GM21786 (cell line): ENCODE measurements around the gene BIRC6.
"Not testable (repeated sequence)": the region's sequence is repeated elsewhere in the genome, so short reads cannot be mapped to it uniquely, and the experiment has no call there.

Experiments used
- ATAC-seq: cut with Tn5 transposase; IDR thresholded peaks from one replicate; pipeline ENCODE4 v1.9.1; 2021; ENCODE audit not compliant: unreplicated experiment

The BIRC6 gene

GRCh38 chr2:32594573-32594972 is 237.8 kb downstream of the BIRC6 start:
- no peak for ATAC-seq

GRCh38 chr2:32611366-32611765 is 254.5 kb downstream of the BIRC6 start:
- no peak for ATAC-seq

GRCh38 chr2:32611771-32612170 is 254.9 kb downstream of the BIRC6 start:
- ATAC-seq: no peak

- no peak for ATAC-seq
Observed at GRCh38 chr2:32614084-32614483, 257.3 kb downstream of the BIRC6 start.

DNA sequence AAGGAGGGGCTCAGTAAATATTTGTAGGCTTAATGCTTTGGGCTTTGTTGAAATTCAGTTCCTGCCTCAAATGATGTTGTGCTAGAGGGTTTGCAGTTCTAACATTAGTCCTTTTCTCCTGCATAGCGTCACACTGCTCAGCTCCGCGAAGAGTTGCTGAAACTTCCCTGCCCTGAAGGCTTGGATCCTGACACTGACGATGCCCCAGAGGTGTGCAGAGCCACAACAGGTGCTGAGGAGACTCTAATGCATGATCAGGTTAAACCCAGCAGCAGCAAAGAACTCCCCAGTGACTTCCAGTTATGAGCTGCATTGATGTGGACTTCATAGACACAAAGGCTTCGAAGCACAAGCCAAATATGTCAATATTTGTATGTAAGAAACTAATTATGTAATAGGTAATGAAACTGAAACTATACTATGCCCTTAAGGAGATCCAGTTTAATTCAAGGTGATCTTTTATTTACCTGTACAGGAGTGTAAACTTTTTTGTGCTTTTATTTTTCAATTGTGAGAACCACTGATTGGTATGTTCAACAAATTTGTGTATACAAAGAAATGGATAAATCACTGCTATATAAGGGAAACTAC is 260.9 kb downstream of the BIRC6 start:
- ATAC-seq: no peak

DNA sequence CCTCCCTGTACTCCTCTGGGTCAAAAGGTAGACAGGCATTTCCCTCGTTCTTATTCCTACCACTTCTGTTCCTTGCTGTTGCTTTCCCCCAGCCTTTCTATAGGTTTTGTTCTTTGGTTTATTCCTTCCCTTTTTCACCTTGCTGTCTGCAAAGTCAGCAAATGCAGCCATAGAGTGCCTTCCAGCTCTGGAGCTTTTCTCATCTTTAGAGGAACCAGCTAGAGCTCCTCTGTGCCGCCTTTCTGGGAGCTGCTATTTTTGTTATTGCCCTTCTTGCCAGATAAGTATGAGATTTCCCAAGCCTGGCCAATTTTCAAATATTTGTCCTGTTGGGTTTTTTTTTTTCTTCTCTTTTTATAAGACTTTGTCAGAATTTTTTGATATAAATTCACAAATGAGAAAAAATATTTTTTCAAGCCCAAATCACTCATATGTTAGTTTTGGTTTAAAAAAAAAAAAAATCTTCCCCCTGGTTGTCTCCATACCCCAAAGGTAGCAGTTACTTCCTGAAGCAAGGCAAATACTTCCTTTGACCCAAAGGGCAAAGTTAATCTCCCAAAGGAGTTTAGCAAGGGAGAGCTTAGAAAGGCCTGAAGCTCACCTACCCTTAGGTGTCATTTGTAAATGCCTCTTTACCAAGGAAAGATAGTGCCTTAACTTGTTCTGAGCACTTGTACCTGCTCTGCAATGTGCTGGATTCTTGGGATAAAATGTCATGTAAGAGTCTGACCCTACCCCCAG is 265.9 kb downstream of the BIRC6 start:
- no peak for ATAC-seq

DNA sequence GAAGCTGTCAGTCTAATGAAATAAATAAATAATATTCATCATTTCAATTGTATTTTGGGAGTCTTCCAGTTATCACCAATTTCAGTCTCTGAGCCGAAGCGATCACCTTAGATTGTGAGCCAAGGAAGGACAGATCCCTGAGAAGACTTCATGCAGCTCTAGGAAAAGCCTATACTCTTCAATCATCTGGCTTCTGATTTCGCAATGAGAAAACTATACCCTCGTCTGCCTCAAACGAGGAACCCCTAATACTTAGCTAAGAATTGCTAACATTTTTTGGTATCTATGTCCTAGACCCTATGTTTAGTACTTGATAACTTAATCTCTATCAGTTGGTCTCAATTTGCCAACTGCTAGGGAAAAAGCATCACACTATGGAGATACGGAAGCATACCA is 266.5 kb downstream of the BIRC6 start:
- ATAC-seq: no peak

GRCh38 chr2:32624812-32625211 is 268.0 kb downstream of the BIRC6 start:
- no peak for ATAC-seq

- no peak for ATAC-seq
Observed at GRCh38 chr2:32626639-32627221, 269.9 kb downstream of the BIRC6 start.

DNA sequence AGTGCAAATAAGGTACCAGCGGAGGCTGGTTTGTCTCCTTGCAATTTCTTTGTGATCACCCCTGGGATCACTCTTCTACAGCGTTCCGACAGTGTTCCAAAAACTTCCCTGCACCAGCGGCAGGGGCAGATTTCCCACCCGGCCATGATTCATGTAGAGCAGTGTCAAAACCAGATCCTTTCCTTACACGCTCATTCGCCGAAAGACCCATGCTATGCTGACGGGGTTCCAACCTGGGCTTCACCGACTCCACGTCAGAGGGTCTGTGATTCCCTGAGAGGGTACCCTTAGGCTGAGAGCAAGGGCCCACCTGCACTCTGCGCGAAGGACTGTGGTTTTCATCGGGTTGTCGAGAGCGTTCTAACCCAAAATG is 270.6 kb downstream of the BIRC6 start:
- ATAC-seq: peak; percentile 28

- ATAC-seq: peak; percentile 100
Observed at GRCh38 chr2:32627814-32628579, 271.2 kb downstream of the BIRC6 start, which contains the start of gene TTC27. Gene TTC27 (plus strand): TSS chr2:32628050. CDS start chr2:32628293, 243 bp downstream.

DNA sequence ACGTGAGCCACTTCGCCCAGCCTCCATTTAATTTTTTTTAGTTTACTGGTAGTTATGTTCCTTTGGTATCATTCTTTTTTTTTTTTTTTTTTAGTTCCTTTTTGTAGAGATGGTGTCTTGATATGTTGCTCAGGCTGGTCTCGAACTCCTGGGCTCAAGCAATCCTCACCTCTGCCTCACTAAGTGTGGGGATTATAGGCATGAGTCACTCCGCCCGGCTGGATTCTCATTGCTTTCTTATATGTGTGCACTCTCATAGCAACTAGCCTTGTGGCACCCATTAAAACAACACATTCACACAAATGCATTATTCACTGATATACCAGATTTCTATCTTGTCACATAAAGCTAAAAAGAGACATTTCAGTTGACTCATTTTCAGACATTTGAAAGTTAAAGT is 275.3 kb downstream of the BIRC6 start:
- no peak for ATAC-seq

- ATAC-seq: no peak
Observed at GRCh38 chr2:32633040-32633439, 276.2 kb downstream of the BIRC6 start.

DNA sequence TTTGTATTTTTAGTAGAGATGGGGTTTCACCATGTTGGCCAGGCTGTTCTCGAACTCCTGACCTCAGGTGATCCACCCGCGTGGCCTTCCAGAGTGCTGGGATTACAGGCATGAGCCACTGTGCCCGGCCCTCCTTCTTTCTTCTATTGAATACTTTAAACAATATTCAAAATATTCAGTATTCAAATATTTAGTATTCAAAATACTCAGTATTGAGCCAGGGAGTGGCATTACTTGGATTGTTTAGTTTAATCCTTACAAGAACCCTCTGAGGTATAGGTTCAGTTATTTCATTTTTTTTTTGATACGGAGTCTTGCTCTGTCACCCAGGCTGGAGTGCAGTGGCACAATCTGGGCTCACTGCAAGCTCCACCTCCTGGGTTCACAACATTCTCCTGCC is 281.7 kb downstream of the BIRC6 start:
- ATAC-seq: not testable (repeated sequence)

DNA sequence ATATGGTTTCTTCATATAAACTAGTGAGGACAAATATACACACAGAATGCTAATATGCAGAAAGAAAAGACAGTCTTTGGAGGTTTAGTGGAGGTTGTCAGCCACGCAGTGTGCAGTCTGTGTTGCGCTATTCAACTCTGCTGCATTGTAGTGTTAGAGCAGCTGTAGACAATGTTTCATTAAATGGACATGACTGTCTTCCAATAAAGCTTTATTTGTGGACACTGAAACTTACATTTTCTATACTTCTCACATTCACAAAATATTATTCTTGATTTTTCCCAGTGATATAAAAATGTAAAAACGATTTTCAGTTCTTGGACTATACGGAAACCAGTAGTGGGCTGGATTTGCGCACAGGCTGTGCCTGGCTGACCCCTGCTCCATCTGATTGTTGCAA is 284.4 kb downstream of the BIRC6 start:
- ATAC-seq: no peak

GRCh38 chr2:32647180-32647651 is 290.4 kb downstream of the BIRC6 start:
- no peak for ATAC-seq

DNA sequence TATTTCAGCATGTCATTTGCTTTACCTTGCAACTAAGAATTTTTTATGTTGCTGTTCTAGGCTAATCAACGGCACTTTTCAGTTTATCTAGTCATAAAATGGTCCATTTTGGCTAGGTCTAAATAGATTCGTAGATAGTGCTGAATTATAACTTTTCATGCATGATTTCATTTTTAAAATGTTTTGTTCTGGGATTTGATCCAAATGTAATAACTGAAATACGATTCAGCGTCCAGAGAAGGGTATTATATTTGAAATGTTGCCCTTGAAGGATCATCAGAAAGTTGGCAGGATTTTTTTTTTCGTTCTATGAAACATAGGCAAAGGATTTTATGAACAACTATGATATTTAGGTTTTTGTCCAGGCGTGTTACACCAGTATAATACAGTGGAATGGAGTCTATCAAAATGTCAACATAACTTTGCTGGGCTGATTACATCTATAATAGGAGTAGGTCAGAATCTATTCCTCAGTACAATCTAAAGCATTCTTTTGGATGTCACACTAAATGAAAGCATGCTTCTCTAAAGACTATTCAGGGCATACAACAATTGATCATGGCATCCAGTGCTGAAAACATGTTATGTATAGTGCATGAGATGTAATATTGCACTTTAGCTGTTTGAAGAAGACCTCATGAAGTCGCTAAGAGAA is 295.9 kb downstream of the BIRC6 start:
- no peak for ATAC-seq

DNA sequence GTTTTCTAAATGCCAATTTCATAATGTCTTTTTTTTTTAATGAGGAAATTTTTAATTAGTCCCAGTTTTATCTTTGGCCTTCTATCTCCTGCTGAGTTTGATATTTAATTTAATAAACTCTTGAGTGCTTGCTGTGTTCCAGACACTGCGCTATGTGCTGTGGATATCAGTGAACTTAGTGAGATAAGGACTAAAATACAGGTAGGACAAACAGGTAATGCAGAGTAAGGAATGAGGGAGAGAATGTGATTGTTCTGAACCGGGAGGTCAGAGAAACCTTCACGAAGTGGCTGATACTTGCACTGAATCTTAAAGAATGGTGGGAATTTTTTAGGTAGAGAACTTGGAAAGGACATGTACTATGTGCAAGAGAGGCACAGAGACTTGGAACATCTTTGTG is 299.2 kb downstream of the BIRC6 start:
- ATAC-seq: no peak

DNA sequence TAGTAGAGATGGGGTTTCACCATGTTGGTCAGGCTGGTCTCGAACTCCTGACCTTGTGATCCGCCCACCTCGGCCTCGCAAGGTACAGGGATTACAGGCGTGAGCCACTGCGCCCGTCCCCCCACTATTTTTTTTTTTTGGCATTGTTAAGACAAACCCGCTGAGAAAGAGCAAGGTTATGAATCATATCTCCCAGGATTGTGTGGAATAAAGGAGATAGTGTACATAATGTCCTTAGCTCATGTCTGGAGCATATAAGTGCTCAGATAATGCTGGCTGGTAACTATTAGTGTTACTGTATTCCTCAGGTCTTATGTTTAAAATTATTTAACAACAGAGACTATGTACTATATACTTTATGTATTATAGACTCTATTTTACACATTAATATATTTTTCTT is 307.0 kb downstream of the BIRC6 start:
- ATAC-seq: no peak

- ATAC-seq: no peak
Observed at GRCh38 chr2:32666704-32667103, 309.9 kb downstream of the BIRC6 start.

DNA sequence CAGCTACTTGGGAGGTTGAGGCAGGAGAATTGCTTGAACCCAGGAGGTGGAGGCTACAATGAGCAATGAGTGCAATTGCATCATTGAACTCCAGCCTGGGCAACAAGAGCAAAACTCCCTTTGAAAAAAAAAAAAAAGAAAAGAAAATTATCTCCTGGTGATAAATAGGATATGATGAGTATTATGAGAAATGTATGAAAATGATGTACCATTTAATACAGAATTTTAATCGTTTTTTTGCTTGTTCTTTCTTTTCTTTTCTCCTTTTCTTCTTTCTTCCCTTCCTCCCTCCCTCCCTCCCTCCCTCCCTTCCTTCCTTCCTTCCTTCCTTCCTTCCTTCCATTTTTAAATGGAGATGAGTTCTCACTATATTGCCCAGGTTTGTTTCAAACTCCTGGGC is 311.4 kb downstream of the BIRC6 start:
- ATAC-seq: no peak
